GM21360 (cell line): ENCODE results near the gene HS6ST2.
A peak's percentile ranks its signal among the peaks of the same experiment; 100 is the strongest.

Experiments used
- ATAC-seq: cut with Tn5 transposase; IDR thresholded peaks from one replicate; pipeline ENCODE4 v1.9.1; 2021; ENCODE audit warnings: mild to moderate bottlenecking, moderate library complexity; ENCODE audit not compliant: unreplicated experiment

Gene HS6ST2

DNA sequence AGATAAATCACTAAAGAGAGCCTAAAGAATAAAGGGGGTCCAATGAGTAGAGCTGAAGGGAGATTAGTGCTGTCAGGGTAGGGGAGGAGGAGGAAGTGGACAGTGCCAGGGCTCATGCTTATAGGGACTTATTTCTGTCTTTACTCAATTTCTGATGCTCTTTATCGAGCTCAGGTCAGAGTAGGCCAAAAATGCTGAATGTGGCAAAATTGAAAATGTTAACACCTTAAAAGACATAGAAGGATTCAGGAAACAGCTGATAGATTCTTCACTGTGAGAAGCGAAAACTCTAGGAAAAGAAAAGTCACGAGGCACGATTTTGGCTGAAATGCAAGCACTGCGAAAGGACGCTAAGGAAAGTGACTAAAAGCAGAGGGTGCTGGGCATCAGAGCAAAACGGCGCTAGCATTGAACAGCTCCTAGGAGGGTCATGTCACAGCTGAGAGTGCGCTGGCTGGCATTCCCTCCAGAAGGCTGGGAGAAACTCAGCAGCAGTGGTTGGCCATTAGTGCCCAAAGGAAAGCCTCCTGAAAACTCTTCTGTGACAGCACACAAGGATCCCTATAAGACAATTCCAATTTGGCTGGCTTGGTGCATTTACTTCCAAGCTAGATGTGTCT, 150.9 kb downstream of the HS6ST2 start:
- ATAC-seq, result no peak

DNA sequence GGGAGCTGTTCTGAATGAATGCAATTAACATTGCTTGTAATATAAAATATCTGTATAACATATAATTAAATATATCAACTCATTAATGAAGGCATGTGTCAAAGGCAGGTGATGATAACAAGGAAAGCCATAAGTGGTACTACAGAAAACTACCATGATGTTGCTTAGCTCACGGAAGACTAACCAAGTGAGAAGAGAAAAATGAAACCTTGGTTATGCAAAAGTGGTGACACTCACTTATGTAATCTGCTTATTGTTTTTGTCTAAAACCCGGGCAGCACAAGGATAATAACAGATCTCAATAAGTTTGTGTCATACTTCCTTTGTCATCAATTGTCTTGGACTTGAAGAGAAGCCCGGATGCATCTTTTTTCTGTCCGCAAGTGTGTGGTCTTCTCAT, 156.4 kb downstream of the HS6ST2 start:
- peak; percentile 62 for ATAC-seq

DNA sequence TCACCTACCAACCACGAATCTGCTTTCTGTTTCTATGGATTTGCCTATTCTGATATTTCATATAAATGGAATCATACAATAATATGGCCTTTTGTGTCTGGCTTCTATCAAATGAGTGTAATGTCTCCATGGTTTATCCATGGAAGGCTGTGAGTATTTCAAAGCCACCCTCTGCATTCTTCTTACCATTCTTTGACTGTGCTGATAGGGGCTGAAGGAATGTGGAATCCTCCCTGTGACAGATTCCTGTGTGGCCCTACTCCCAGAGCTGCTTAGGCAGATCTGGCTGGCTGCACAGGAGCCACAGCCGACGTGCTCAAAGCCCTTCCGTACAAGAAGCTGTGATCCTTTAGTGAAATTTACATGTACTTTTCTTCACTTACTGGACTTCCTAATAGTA, 163.2 kb downstream of the HS6ST2 start:
- no peak for ATAC-seq

DNA sequence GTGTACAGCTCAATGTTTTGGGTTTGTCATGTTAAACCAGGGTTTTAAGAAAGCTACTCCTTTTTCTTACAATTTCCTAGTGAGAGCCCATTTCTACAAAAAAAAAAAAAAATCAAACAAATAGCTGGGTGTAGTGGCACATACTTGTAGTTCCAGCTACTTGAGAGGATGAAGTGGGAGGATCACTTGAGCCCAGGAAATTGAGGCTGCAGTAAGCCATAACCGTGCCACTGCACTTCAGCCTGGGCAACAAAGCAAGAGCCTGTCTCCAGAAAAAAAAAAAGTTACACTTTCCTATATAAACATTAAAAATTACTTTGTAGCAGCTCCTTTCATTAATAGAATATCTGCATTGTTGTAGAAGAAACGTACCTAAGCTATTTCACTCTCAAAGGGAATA, 166.7 kb downstream of the HS6ST2 start:
- ATAC-seq, result no peak

DNA sequence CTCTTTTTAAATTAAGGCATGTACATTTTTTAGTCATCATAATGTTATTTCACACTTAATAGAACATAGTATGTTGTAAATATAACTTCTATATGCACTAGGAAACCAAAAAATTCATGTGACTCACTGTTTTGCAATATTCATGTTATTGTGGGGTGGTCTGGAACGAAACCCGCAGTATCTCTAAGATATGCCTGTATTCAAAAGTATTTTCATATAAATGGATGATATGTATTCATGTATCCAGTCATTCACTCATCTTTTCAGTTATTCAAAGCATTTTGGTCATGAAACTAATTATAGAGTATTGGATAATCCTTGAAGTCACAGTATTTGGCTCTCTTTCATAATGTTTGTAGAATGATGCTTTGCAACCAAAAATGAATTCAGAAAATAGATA, 168.1 kb downstream of the HS6ST2 start:
- no peak for ATAC-seq

DNA sequence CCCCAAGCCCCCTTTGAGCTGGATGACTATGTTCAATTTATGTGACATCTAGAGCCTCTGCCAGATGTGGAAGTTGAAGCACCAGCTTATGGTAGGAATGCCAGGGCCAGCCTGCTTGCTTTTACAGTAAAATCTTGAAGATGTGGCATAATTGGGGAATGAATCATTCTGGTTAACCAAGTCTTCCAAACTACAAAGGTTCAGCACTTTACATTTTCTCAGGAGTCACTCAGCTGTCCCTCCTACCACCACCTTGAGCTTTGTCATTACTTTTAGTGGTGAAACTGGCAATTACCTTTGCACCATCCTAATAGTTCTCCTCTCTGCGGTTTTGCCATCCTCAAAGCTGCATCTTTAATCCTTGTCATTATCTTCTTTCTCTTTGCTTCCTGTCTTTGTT, 172.2 kb downstream of the HS6ST2 start:
- ATAC-seq, result no peak

DNA sequence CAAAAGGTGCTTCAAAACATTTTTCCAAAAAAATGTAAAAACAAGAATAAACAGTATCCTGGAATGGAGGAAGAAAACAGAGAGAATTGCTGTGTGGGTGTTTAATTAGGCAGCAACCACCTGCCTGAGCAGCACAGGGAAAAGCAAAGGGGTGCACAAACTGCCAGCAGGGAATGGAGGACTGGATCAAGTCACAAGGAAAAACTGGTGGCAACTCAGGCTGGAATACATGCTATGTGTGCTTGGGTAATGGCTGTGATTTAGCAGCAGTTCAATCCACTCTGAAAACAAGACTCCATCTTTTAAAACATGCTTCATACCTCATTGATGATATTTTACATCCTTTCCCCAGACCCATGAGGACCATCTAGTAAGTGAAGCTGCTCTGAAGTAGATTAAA, 179.5 kb downstream of the HS6ST2 start:
- ATAC-seq, result no peak

DNA sequence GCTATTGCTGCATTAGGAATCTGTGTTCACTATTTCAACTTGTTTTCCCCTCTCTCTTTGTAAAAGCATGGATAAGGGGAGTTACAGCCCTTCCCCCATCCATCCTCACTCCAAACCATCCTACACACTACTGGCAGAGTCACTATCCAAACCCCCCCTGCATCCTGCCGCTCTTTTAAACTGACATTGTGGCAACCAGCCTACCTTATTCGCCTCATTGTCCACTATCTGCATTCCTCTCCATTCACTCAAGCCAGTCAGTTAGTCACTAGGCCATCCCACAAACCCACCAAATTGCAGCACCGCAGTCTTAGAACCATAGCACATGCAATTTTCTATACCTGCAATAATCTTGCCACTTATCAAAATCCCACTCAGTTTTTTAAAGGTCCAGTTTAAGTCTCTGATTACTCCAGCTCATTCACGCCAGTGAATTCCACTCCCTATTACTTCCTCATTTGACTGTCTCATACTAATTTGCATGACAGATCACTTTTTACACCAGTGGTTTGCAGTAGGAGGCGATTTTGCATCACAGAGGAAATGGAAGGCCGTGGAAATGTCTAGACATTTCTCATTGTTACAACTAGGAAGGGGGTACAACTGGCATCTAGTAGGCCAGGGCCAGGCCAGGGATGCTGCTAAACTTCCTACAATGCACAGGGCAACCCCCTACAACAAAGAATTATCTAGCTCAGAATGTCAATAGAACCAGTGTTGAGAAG, 181.8 kb downstream of the HS6ST2 start:
- no peak for ATAC-seq

DNA sequence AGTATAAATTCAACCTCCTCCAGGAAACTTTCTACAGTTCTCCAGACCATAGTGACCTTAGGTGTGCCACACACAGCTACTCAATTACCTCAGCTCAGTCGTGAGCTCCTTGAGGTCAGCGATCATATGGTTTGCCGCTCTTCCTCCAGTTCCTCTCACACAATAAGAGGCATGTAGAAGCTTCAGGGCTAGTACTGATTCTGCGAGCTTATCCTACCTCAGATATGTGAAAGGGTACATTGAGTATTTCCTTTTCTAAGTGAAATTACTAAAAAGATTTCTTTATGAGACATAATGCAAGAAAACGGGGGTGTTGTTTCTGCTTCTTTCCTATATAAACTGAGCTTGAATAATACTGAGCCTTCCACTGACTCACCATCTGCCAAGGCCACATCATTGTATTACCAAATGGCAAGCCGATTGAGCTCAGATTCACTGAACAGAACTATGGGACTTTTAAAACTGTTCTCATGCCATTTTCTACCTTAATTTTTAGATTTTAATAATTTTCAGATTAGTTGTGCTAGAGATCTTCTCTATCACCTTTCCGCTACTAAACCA, 183.1 kb downstream of the HS6ST2 start:
- no peak for ATAC-seq

DNA sequence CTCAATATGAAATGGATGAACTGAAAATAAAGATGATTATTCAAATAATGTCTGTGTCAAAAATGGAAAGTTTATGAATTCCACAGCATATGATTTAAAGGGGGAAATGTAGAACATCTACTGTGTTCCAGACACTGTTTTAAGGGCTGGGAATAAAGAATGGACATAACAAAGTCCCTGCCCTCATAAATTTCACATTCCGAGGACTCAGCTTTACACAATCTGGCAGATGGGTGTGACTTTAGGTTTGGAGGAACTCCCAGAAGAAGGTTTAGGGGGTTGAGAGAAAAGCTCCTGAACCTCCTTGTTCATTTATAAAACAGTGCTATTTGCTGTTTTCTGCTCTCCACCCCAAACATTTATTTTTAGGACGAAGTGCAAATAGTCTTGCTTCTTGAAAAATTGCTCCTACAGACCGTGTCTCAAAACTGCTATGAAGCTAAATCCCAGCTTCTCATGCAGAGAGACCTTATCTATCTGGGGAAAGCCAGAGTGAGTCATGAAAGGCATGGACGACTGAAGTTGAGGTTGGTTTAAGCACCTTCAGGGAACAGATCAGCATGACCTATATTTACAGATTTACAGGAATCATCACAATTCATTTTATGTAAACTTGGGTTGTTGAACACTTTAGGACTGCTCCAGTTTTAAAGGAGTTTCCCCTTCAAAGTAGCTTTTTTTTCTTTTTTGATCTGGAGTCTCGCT, 184.3 kb downstream of the HS6ST2 start:
- ATAC-seq, result no peak

DNA sequence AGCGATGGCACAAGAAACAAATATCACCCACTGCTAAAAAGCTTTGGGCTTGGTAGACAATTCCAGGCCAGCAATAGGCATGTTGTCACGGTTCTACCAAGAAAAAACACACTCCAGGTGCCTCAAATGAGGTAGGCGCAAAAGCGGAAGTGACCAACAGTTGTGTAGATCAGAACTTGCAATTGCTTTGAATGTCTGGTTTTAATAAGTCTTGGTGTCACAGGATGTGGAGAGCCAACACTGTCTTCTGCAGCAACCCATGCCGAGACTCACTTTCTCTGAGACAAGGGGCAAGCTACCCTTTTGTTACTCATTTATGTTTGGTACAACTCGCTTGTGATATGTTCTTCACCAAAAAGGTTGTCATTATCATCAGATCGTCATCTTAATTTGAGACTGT, 188.8 kb downstream of the HS6ST2 start:
- ATAC-seq, result no peak

DNA sequence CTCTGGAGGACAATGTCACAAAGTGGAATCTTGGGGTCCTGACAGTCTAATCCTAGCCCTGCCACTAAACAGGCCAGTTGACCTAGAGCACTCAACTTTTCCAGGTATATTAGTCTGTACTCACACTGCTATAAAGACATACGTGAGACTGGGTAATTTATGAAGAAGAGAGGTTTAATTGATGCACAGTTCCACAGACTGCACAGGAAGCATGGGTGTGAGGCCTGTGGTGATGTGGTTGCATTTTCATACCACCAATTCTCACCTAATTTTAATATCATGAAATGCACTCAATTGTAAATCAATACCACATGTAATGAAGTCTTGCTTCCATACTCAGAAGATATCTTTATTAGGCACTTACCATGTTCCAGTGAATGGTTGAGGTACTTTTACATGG, 192.0 kb downstream of the HS6ST2 start:
- ATAC-seq, result no peak

DNA sequence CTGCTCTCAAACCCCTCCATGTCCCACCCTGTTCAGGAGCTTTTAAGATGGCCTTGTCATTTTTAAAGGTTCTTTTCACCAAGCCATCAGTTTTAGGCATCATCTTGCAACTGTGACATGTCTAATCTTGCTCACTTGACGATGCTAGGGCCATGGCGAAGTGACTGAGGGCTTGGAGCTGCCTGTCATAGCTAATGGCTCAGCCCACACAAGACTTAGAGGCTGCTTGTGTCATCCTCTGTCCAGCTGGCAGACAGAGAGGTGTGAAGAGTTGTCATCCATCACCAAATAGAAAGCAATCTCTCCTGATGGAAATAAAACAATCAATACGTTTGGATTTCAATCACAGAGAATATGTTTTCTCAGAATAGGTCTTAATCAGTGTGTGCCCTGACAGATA, 194.9 kb downstream of the HS6ST2 start:
- ATAC-seq, result no peak

DNA sequence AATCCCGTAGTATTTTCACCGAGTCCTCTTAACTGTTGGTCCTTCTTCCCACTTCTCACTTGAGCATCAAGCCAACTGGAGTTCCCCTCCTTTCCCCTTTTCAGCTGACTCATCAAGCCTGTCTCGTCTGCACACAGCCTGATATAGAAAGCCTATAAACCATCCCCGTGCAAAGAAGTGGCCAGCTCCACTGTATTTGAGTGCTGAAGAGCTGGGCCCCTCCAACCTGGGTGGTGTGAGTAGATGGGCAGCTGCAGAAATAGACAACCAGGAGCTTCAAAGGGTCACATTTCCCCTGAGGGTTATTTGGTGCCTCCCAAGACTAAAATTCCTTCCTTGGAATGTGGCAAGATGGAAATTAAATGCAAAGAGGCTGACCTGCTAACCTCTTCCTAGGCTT, 199.7 kb downstream of the HS6ST2 start:
- ATAC-seq, result no peak

DNA sequence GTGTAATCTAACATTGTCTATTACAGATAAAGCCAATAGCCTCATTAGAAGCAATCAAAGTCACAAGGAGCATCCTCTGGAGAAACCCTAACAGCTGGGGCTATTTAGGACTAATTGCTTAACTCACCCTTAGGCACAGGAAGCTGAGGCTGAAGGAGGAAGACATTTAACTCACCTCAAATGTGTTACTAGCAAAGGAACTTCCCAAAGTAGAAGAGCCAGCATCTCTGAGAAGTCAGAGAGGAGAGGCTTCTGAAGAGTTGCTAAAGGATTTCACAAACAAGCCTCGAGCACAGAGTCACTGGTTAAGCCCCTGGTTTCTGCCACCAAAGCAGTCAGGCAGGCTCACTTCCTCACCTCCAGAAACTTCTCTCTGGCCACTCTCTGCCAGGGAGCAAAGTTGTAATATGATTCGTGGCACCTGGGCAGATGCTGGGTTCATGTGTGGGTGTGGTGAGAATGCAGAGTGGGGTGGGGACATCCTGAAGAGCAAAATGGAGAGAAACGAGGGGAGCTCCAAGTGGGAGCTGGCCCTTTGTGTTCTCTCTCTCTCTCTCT, 201.3 kb downstream of the HS6ST2 start:
- no peak for ATAC-seq

DNA sequence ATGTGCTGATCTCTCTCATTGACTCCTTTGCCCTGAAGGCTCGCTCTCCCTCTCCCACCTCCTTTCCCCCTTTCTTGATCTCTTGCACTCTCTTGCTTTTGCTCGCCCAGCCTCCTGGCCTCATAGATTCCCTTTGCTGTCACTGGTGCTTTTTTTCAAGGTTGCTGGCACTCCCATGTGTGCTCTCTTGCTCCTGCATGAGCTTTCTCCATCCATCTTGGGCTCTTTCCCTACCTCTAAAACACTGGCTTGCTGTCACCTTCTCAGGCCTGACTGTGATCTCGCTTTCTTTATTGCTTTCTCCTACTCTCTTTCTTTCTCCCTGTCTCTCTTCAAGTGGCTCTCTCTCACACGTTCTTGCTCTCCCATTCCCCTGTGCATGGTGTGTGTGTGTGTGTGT, 202.0 kb downstream of the HS6ST2 start:
- no peak for ATAC-seq

DNA sequence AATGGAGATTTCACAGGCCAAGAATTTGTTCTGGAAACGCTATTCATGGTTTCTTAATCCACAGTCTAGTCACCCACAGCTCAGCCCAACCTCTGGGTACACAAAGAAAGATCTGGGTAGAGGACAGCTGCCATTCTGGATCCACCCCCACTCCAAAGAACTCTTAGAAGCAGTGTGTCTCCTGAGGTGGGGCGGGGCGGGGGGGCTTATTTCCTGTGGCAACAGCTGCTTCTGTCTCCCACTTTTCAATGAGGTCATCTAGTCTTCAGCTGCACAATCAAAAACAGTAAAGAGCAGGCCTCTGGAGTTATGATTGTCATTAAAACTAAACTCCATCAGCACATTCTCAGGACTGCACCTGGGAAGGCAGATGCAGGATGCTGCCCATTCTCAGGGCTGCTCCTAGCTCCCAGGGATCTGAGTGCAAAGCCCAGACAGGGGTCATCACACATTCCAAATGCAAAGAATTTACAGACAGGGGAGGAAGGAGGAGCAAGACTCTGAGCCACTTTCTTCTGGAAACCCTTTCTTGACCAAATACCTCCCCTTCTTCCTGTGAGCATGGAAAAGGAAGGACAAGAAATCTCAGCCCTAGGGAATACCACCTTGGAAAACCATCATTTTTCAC, 207.3 kb downstream of the HS6ST2 start:
- no peak for ATAC-seq

DNA sequence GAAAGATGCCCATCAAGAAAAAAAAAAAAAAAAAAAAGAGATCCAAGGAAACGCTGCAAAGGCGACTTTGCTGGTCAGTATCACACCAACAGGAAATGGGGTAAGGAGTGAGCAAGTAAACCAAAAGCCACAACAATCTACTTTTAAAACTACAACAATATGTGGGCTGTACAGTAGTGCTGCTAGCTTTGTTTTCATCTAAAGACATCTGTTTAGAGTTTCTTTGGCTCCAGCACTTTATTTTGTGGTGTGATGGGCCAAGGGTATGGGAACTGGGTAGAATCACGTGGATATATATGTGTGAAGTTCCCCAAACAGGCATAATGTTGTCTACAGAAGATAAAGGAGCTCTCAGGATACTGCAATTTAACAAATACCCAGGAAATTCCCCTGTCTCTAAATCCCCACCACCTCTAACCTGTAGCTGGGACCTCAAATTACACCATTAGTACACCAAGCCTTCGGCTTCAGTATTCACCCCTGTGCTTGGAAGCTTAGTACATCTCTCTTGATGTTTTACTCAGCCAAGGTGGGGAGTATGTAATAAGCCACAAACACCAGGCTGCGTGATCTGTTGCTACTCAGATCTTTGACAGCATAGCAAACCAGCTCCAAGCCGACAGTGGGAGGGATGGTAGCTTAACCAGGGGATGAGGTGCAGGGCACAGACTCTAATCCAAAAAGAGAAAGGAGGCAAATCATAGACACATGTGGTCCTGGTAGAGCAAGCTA, 207.9 kb downstream of the HS6ST2 start:
- no peak for ATAC-seq

DNA sequence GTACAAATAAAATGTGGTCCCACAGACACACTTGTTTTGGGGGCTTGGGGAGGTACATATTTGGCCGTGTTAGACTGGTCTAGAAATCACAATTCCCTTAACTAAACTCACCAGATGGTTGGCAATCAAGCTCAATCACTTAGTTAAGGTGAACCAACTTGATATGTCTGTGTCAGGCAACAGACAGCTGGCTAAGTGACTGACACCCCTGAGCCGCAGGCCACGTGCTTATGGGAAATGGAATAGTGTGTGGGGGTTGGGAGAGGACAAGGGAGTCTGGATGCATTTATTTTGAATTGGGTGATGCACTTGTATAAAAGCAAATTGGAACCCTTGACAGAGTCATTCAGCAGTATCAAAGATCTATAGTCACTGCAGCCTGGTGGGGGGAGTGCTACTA, 209.0 kb downstream of the HS6ST2 start:
- no peak for ATAC-seq

DNA sequence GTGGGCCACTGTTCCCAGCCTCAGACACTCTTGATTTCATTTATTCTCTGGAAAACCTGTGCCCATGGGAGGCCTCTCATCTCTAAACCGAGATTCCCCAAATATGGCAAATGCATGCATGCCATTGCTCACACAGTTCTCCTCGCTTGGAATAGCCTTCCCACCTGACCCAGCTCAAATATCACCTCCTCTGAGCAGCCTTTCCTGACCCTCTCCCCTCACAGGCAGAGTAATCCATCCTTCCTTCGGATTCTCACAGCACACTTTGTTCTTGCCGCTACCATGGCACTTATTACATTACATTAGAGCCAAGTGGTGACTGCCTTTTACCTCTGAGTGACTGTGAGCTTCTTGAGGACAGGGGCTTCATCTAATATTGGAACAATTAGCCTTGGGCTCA, 209.5 kb downstream of the HS6ST2 start:
- ATAC-seq, result no peak

DNA sequence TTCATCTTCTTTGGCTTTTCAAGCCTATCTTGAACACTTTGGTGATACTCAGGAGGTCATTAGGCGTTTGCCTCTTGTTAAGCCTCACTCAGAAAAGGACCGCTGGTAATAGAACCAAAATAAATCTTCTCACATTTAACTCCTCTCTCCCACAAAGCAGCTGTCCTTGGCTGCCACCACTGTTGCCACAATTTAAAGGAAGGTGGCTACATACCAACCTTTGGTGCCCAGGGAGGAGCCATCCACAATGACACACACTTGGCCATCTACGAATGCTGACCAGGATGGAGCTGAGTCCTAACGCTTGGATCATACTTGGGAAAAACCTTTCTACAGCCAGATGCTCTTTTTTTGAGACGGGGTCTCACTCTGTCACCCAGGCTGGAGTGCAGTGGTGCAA, 210.2 kb downstream of the HS6ST2 start:
- ATAC-seq, result no peak
